Keratinocyte (primary cell): Measurements from ENCODE around the gene IP6K2. TPM values are rescaled to one million over a fixed set of nuclear protein-coding genes. Genes with fewer than 3 reads are reported as not detected.
A peak's percentile ranks its signal among the peaks of the same experiment; 100 is the strongest.
"Not testable (repeated sequence)": the region's sequence is repeated elsewhere in the genome, so short reads cannot be mapped to it uniquely, and the experiment has no call there.

ENCODE experiments used
- DNase-seq: peaks from one replicate; pipeline ENCODE4 v3.0.0-alpha.2; 2011; ENCODE audit warnings: low read depth, missing footprints, low spot score
- FAIRE-seq: peaks from 2 replicates; lab custom pipeline; 2011; peaks lifted over from hg19 to GRCh38; lab: Jason Lieb, UNC
- H2AFZ ChIP-seq: 2 replicates; pipeline ENCODE4 v1.6.0; 2012; ENCODE audit warnings: low read length, control low read depth, inconsistent platforms; ENCODE audit not compliant: control insufficient read depth
- H3K27ac ChIP-seq: 2 replicates; pipeline ENCODE4 v1.5.1; 2011; ENCODE audit warnings: low read length; ENCODE audit not compliant: control insufficient read depth, insufficient read depth
- H3K27me3 ChIP-seq: 3 replicates; pipeline ENCODE4 v1.6.0; 2011; ENCODE audit warnings: low read length; ENCODE audit not compliant: control insufficient read depth, insufficient read depth; ENCODE audit errors: extremely low read depth
- H3K36me3 ChIP-seq, 2 experiments: 2 replicates in 1 of 2; 3 replicates in 1 of 2; pipeline ENCODE4 v1.5.1; 2011; ENCODE audit warnings: low read length in 2 of 2, mild to moderate bottlenecking in 1 of 2; ENCODE audit not compliant: control insufficient read depth in 2 of 2, insufficient read depth in 2 of 2; ENCODE audit errors: extremely low read depth in 1 of 2
- H3K4me1 ChIP-seq: 3 replicates; pipeline ENCODE4 v1.5.1; 2011; ENCODE audit warnings: low read length; ENCODE audit not compliant: control insufficient read depth, insufficient read depth; ENCODE audit errors: extremely low read depth
- H3K4me2 ChIP-seq: 3 replicates; pipeline ENCODE4 v1.6.0; 2011; ENCODE audit warnings: low read depth, low read length; ENCODE audit not compliant: control insufficient read depth, insufficient read depth; ENCODE audit errors: extremely low read depth
- H3K4me3 ChIP-seq, 3 experiments: fragments of 200-600 bp in 1 of 3; sonication (generic) in 1 of 3; 2 replicates in 2 of 3; 3 replicates in 1 of 3; pipeline ENCODE4 v1.5.1; 2011 to 2016; ENCODE audit warnings: low read length in 3 of 3, mild to moderate bottlenecking in 3 of 3, control low read depth in 2 of 3, inconsistent platforms in 1 of 3, low read depth in 1 of 3, mixed read lengths in 1 of 3, mixed run types in 1 of 3, moderate library complexity in 1 of 3; ENCODE audit not compliant: control insufficient read depth in 2 of 3, insufficient read depth in 2 of 3; ENCODE audit errors: extremely low read depth in 1 of 3
- H3K79me2 ChIP-seq: 2 replicates; pipeline ENCODE4 v1.6.0; 2012; ENCODE audit warnings: low read length; ENCODE audit not compliant: control insufficient read depth, insufficient read depth
- H3K9ac ChIP-seq: 3 replicates; pipeline ENCODE4 v1.6.0; 2011; ENCODE audit warnings: low read length; ENCODE audit not compliant: control insufficient read depth, insufficient read depth; ENCODE audit errors: extremely low read depth
- H3K9me1 ChIP-seq: 3 replicates; pipeline ENCODE4 v1.6.0; 2011; ENCODE audit warnings: low read length; ENCODE audit not compliant: control insufficient read depth, insufficient read depth; ENCODE audit errors: extremely low read depth
- H3K9me3 ChIP-seq: 2 replicates; pipeline ENCODE4 v1.5.1; 2012; ENCODE audit warnings: low read depth, low read length; ENCODE audit not compliant: control insufficient read depth
- H4K20me1 ChIP-seq: 3 replicates; pipeline ENCODE4 v1.6.0; 2011; ENCODE audit warnings: low read length; ENCODE audit not compliant: control insufficient read depth, insufficient read depth; ENCODE audit errors: extremely low read depth
- EZH2 ChIP-seq: IDR thresholded peaks from one replicate; pipeline ENCODE4 v1.6.1; 2012; ENCODE audit warnings: inconsistent platforms, mild to moderate bottlenecking, low read length, moderate library complexity
- dilution Hi-C: fragments of 300-500 bp; cut with MboI; formaldehyde crosslinking; loops from one replicate; pipeline ENCODE4 v1.7.0; 2020; ENCODE audit warnings: low sequenced_read_pairs; ENCODE audit not compliant: extremely low pct_ligation_motif_present
- polyA plus RNA-seq, 5 experiments: library from polyadenylated mRNA; depleted of rRNA in 3 of 5; stranded (reverse) in 3 of 5; stranded (forward) in 1 of 5; unstranded in 1 of 5; fragments of >200 nt; gene quantifications; 1 replicate in 1 of 5; 2 replicates in 3 of 5; 3 replicates in 1 of 5; pipeline versions ENCODE4 v1.2.1 to v1.2.3, GENCODE V29; 2011 to 2012; ENCODE audit warnings: missing spikeins in 2 of 5, low read depth in 1 of 5, low replicate concordance in 1 of 5
- TF ChIP-seq, protein P1 (sequence below), 3 experiments: IDR thresholded peaks in 1 of 3; conservative IDR thresholded peaks in 1 of 3; optimal IDR thresholded peaks in 1 of 3; 2 replicates in 2 of 3; 3 replicates in 1 of 3; pipeline versions ENCODE3 to v1.5.1; 2011; ENCODE audit warnings: low read length in 3 of 3, mild to moderate bottlenecking in 3 of 3, moderate library complexity in 2 of 3, control low read depth in 1 of 3, inconsistent platforms in 1 of 3; ENCODE audit not compliant: insufficient read depth in 2 of 3; ENCODE audit errors: extremely low read depth in 1 of 3

IP6K2 gene
- polyA plus RNA-seq, 1 donor (not counting 4 experiments of a cell fraction or from before 2014, with no cell fraction given) = 110 TPM

DNA sequence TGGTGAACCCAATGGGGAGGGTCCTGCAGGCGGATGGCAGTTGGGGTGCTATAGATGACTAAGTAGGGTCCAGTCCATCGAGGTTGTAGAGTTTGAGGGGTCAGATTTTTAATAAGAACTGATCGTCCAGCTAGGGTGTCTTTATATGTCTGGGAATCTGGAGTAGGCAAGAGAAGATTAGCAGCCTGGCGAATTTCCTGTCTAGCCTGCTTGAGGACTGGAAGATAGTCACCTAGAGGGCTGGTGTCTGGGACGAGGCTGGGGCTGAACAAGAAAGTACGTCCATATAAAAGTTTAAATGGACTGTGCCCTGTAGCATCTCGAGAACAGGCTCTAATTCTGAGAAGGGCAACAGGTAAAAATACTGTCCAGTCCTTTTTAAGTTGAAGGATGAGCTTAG is 6.7 kb upstream of the IP6K2 start:
- Histone ChIP-seq H2AFZ (no peak overlapping the region), H3K27me3 (no peaks in the 10 kb centered on the region), H3K27ac (no peak overlapping the region), H3K36me3 (no peaks in the 10 kb centered on the region), H3K9ac (no peak overlapping the region), H3K9me3 (no peaks in the 10 kb centered on the region), H4K20me1 (no peaks in the 10 kb centered on the region), H3K4me3 (no peak overlapping the region), H3K4me1 (no peaks in the 10 kb centered on the region), H3K79me2 (no peaks in the 10 kb centered on the region), H3K4me2 (no peak overlapping the region), H3K9me1 (no peaks in the 10 kb centered on the region)
- no peak for TF ChIP-seq EZH2
- TF ChIP-seq, protein P1, sequence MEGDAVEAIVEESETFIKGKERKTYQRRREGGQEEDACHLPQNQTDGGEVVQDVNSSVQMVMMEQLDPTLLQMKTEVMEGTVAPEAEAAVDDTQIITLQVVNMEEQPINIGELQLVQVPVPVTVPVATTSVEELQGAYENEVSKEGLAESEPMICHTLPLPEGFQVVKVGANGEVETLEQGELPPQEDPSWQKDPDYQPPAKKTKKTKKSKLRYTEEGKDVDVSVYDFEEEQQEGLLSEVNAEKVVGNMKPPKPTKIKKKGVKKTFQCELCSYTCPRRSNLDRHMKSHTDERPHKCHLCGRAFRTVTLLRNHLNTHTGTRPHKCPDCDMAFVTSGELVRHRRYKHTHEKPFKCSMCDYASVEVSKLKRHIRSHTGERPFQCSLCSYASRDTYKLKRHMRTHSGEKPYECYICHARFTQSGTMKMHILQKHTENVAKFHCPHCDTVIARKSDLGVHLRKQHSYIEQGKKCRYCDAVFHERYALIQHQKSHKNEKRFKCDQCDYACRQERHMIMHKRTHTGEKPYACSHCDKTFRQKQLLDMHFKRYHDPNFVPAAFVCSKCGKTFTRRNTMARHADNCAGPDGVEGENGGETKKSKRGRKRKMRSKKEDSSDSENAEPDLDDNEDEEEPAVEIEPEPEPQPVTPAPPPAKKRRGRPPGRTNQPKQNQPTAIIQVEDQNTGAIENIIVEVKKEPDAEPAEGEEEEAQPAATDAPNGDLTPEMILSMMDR (optimal IDR thresholded peaks at IDR 0.05 in 1 of 3, IDR thresholded peaks at IDR 0.05 in 1 of 3, conservative IDR thresholded peaks at IDR 0.05 in 1 of 3; ENCODE audit: extremely low read depth in 1 of 3, insufficient read depth in 2 of 3, low read length in 3 of 3) = no peak
- dilution Hi-C loops = no loop called here
- DNase-seq (no peak), FAIRE-seq (no peak)

DNA sequence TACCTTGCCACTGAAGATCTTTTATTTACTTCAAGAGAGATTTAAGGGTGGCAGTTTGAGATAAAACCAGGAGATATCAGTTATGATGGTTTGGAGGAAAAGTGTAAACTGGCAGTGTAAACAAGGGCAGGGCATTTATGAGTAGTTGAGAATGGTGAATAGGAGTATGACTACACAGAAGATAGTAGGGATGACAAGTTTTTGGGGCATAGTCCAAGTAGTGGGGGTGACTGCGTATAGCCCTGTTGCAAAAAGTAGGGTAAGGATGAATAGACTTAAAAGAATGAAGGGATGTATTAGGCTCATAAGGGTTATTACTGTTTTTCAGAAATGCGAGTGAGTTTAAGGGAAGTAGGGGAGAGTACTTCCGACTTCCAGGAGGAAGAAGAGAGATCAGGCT is 6.3 kb upstream of the IP6K2 start:
- H3K79me2 ChIP-seq, H3K9me3 ChIP-seq, H3K36me3 ChIP-seq, H3K4me1 ChIP-seq, dilution Hi-C loops, H3K9ac ChIP-seq, H3K4me2 ChIP-seq, H3K27ac ChIP-seq, H3K27me3 ChIP-seq, FAIRE-seq, H2AFZ ChIP-seq, DNase-seq, H3K4me3 ChIP-seq, H3K9me1 ChIP-seq, H4K20me1 ChIP-seq: not testable (repeated sequence)

DNA sequence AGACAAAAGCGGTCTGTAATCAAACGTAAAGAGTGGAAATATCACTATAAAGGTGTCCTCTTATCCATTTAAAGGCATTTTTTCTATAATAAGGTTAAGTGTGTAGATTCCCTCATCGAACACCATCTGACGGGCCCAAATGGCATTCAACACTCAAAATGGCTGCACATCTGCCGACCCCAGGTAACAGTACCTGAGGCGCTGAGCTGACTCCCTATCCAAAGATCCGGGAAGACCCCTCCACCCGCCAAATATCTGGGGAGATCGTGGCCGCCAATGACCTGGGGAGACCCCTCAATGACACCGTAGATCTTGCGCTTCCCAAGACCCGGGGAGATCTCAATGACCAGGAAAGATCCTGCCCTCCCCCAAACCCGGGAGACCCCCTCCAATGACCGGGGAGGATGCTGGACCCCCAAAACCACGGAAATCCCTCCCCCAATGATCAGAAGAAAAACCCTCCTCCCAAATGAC is 476 bp downstream of the IP6K2 start:
- DNase-seq (no peak), FAIRE-seq (no peak)
- TF ChIP-seq, protein P1 (optimal IDR thresholded peaks at IDR 0.05 in 1 of 3, IDR thresholded peaks at IDR 0.05 in 1 of 3, conservative IDR thresholded peaks at IDR 0.05 in 1 of 3; ENCODE audit: extremely low read depth in 1 of 3, insufficient read depth in 2 of 3, low read length in 3 of 3) = no peak
- TF ChIP-seq EZH2 = no peak

More for the DNA sequence above, 476 bp downstream of the IP6K2 start:
- Histone ChIP-seq H4K20me1 (peaks cover 12% of the 10 kb centered on the region), H3K27ac (peak overlapping the region; percentile 94), H2AFZ (peak overlapping the region; percentile 29), H3K36me3 (peaks cover 4 to 15% of the 10 kb centered on the region in 2 experiments), H3K79me2 (peaks cover 52% of the 10 kb centered on the region), H3K9me3 (no peaks in the 10 kb centered on the region), H3K4me2 (peak overlapping the region; percentile 98), H3K9ac (peak overlapping the region; percentile 97), H3K4me1 (peaks cover 23% of the 10 kb centered on the region), H3K27me3 (no peaks in the 10 kb centered on the region), H3K9me1 (peaks cover 2% of the 10 kb centered on the region), H3K4me3 (peak overlapping the region; percentile 87 to 99 (median 99))
- dilution Hi-C loops = no loop called here
